T-cell (primary cell): ENCODE results near the gene KRTAP4-9. TPM values are rescaled to one million over a fixed set of nuclear protein-coding genes. Genes with fewer than 3 reads are reported as not detected.
"Not testable (repeated sequence)": the region's sequence is repeated elsewhere in the genome, so short reads cannot be mapped to it uniquely, and the experiment has no call there.

ENCODE experiments used
- ATAC-seq, 4 experiments: fragments of 200-7000 bp in 3 of 4; fragments of 150-1000 bp in 1 of 4; cut with Tn5 transposase; replicated peaks in 1 of 4; 1 replicate in 3 of 4; 2 replicates in 1 of 4; pipeline ENCODE4 v1.10.0; 2021; ENCODE audit warnings: moderate library complexity in 3 of 4, mild to moderate bottlenecking in 2 of 4, moderate number of reproducible peaks in 1 of 4
- CTCF ChIA-PET, 2 donors: fragments of 300-600 bp; sonication (Branson Sonifier 250); formaldehyde crosslinking; loops; one replicate each; lab custom pipeline; 2022; ENCODE audit warnings: antibody characterized with exemption in 2 of 2; lab: Charles Lee
- POLR2A ChIA-PET, 2 donors: fragments of 300-600 bp; sonication (Branson Sonifier 250); formaldehyde crosslinking; loops; one replicate each; lab custom pipeline; 2022; ENCODE audit warnings: antibody characterized with exemption in 2 of 2; lab: Charles Lee
- DNase-seq, 35 experiments: peaks; one replicate each; pipeline versions ENCODE4 v3.0.0 to v3.0.0-alpha.2; 2013 to 2023
- H3K27ac ChIP-seq: one replicate; pipeline ENCODE4 v1.5.1; 2013; ENCODE audit warnings: low read length
- H3K27me3 ChIP-seq, 2 experiments: replicated peaks in 1 of 2; 1 replicate in 1 of 2; 2 replicates in 1 of 2; pipeline versions ENCODE4 v1.6.1 to v1.7.0; 2013; ENCODE audit warnings: low read length in 1 of 2, mixed read lengths in 1 of 2; ENCODE audit not compliant: control insufficient read depth in 2 of 2, insufficient read depth in 2 of 2; ENCODE audit errors: extremely low read depth in 1 of 2
- H3K36me3 ChIP-seq, 2 donors: 1 replicate in 1 of 2; 2 replicates in 1 of 2; pipeline versions ENCODE4 v1.6.1 to v1.7.0; 2013; ENCODE audit warnings: low read length in 1 of 2; ENCODE audit not compliant: control insufficient read depth in 2 of 2, insufficient read depth in 1 of 2; ENCODE audit errors: extremely low read depth in 1 of 2
- H3K4me1 ChIP-seq, 2 experiments: 1 replicate in 1 of 2; 2 replicates in 1 of 2; pipeline versions ENCODE4 v1.6.1 to v1.7.0; 2013; ENCODE audit warnings: low read length in 2 of 2, mixed read lengths in 1 of 2; ENCODE audit not compliant: insufficient read depth in 2 of 2, control insufficient read depth in 1 of 2; ENCODE audit errors: extremely low read depth in 1 of 2
- H3K4me3 ChIP-seq, 2 donors: 1 replicate in 1 of 2; 2 replicates in 1 of 2; pipeline versions ENCODE4 v1.5.1 to v1.7.0; 2013; ENCODE audit warnings: mild to moderate bottlenecking in 2 of 2, low read length in 1 of 2, moderate library complexity in 1 of 2; ENCODE audit not compliant: control insufficient read depth in 1 of 2; ENCODE audit errors: extremely low read depth in 1 of 2
- H3K9me3 ChIP-seq: 2 replicates; pipeline ENCODE4 v1.7.0; 2013
- H3K27ac Mint-ChIP-seq, 2 donors: one replicate each; pipeline ENCODE4 v1.8.0; 2020 to 2021; ENCODE audit warnings: mild to moderate bottlenecking in 2 of 2, mixed read lengths in 2 of 2
- H3K27me3 Mint-ChIP-seq, 2 donors: one replicate each; pipeline ENCODE4 v1.8.0; 2021 to 2022; ENCODE audit warnings: mixed read lengths in 2 of 2
- H3K36me3 Mint-ChIP-seq: one replicate; pipeline ENCODE4 v1.8.0; 2021; ENCODE audit warnings: mixed read lengths
- H3K4me1 Mint-ChIP-seq, 3 donors: one replicate each; pipeline ENCODE4 v1.8.0; 2020 to 2022; ENCODE audit warnings: mixed read lengths in 3 of 3, mild to moderate bottlenecking in 1 of 3
- H3K4me3 Mint-ChIP-seq, 3 donors: one replicate each; pipeline ENCODE4 v1.8.0; 2020 to 2022; ENCODE audit warnings: mild to moderate bottlenecking in 3 of 3, mixed read lengths in 3 of 3, moderate library complexity in 3 of 3
- H3K9me3 Mint-ChIP-seq, 3 donors: one replicate each; pipeline ENCODE4 v1.8.0; 2020 to 2022; ENCODE audit warnings: mixed read lengths in 3 of 3
- whole genome bisulfite sequencing: methylation state at CpG from one replicate; pipeline ENCODE4 v1.1.5; 2013; ENCODE audit warnings: missing lambda C conversion rate; ENCODE audit not compliant: insufficient coverage; 5-methylcytosine and 5-hydroxymethylcytosine counted together
- total RNA-seq, 35 experiments: library from RNA in 6 of 35; stranded (reverse) in 6 of 35; fragments of 120-200 nt in 1 of 35; gene quantifications; one replicate each; pipeline versions ENCODE4 v1.2.1 to v1.2.4 and lab custom pipeline; 2013 to 2026

Gene KRTAP4-9
- total RNA-seq, 5 donors from 2014 or later (not counting 1 experiment from before 2014, with no cell fraction given) = not detected

GRCh38 chr17:41071606-41072360 lies 33.4 kb upstream of the KRTAP4-9 start:
- no peaks in the 10 kb centered on the region for H3K4me1 Mint-ChIP-seq
- H3K27me3 Mint-ChIP-seq = peaks cover 9 to 22% of the 10 kb centered on the region in 2 donors
- no peaks in the 10 kb centered on the region for H3K9me3 Mint-ChIP-seq
- Histone ChIP-seq H3K27ac (no peak overlapping the region), H3K4me3 (no peak overlapping the region), H3K9me3 (no peaks in the 10 kb centered on the region), H3K36me3 (no peaks in the 10 kb centered on the region), H3K27me3 (peaks cover 0 to 2% of the 10 kb centered on the region in 2 experiments), H3K4me1 (no peaks in the 10 kb centered on the region)
- CTCF ChIA-PET = no interaction called here
- POLR2A ChIA-PET = no interaction called here
- H3K27ac Mint-ChIP-seq = no peak overlapping the region
- ATAC-seq (no peak), DNase-seq (no peak)
- 92% methylated on average over 2 of the region's 5 CpGs for WGBS
- no peak overlapping the region for H3K4me3 Mint-ChIP-seq
- no peaks in the 10 kb centered on the region for H3K36me3 Mint-ChIP-seq

DNA sequence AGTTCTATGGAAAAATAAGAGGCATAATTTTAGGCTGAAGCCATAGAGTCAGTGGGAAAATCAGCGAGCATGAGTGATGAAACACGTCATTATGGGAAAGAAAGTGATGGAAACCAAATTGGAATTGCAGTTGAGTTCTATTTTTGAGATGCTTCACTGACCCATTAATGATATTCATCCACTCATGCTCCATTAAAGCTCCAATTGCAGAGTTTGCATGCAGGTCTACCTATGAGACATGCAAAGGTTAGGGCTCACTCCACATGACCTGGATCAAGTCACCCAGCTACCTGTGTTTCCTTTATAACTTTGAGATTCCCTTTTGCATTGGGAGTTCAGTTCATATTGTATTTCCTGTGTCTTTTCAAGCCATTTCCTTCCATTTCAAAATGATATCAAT lies 31.5 kb upstream of the KRTAP4-9 start:
- Histone ChIP-seq H3K4me3 (no peak overlapping the region), H3K36me3 (no peaks in the 10 kb centered on the region), H3K4me1 (no peaks in the 10 kb centered on the region), H3K27ac (no peak overlapping the region), H3K27me3 (peaks cover 0 to 2% of the 10 kb centered on the region in 2 experiments), H3K9me3 (no peaks in the 10 kb centered on the region)
- Mint-ChIP-seq H3K27me3 (peaks cover 12 to 22% of the 10 kb centered on the region in 2 donors), H3K9me3 (no peaks in the 10 kb centered on the region), H3K4me3 (no peak overlapping the region), H3K27ac (no peak overlapping the region), H3K36me3 (no peaks in the 10 kb centered on the region), H3K4me1 (no peaks in the 10 kb centered on the region)
- POLR2A ChIA-PET = no interaction called here
- CTCF ChIA-PET = interaction anchor here in 1 of 2 donors (0.6 kb wide), 1 partner anchor 589 kb away, joined by 3 read pairs; no protein-coding TSS in a partner anchor
- WGBS = no CpG with 5 or more reads among the region's 2 CpGs
- no peak for DNase-seq
- ATAC-seq = no peak

GRCh38 chr17:41076788-41077187 lies 28.4 kb upstream of the KRTAP4-9 start:
- CTCF ChIA-PET = no interaction called here
- no peak for ATAC-seq
- Histone ChIP-seq H3K27ac (no peak overlapping the region), H3K27me3 (peaks cover 0 to 2% of the 10 kb centered on the region in 2 experiments), H3K4me1 (no peaks in the 10 kb centered on the region), H3K9me3 (no peaks in the 10 kb centered on the region), H3K4me3 (no peak overlapping the region), H3K36me3 (no peaks in the 10 kb centered on the region)
- Mint-ChIP-seq H3K4me1 (no peaks in the 10 kb centered on the region), H3K27ac (no peak overlapping the region), H3K36me3 (no peaks in the 10 kb centered on the region), H3K27me3 (peaks cover 19 to 22% of the 10 kb centered on the region in 2 donors), H3K4me3 (no peak overlapping the region), H3K9me3 (no peaks in the 10 kb centered on the region)
- no peak for DNase-seq
- POLR2A ChIA-PET = no interaction called here

- Histone ChIP-seq H3K36me3 (no peaks in the 10 kb centered on the region), H3K27me3 (peaks cover 2 to 3% of the 10 kb centered on the region in 2 experiments), H3K27ac (no peak overlapping the region), H3K4me3 (no peak overlapping the region), H3K4me1 (no peaks in the 10 kb centered on the region), H3K9me3 (no peaks in the 10 kb centered on the region)
- Mint-ChIP-seq H3K9me3 (no peaks in the 10 kb centered on the region), H3K27me3 (peaks cover 7 to 16% of the 10 kb centered on the region in 2 donors), H3K27ac (no peak overlapping the region), H3K4me1 (no peaks in the 10 kb centered on the region), H3K4me3 (no peak overlapping the region), H3K36me3 (no peaks in the 10 kb centered on the region)
- 57% methylated on average over 1 of the region's 4 CpGs for WGBS
- ChIA-PET POLR2A (interaction anchor here (0.6 kb wide), 2 partner anchors 16 to 718 kb away, joined by 3 to 17 read pairs; no protein-coding TSS in a partner anchor), CTCF (no interaction called here)
- no peak for DNase-seq
- no peak for ATAC-seq
Measured at GRCh38 chr17:41082626-41083025, 22.6 kb upstream of the KRTAP4-9 start.

DNA sequence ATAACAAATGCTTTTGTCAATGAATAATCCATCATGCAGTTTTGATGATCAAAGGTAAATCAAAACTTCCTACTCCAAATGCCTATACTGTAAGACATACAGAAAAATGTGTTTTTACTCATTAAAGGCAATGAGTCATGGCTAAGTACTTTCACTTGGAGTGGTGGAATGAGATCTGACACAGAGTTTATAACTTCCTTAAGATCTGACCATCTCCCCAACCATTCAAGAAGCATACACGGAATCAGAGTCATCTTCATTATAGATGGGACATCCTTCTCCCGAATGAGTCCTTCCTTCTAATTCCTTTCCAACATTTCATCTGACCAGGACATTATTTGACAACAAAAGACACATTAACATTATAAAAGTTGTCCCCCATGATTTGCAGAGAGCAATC lies 21.8 kb upstream of the KRTAP4-9 start:
- H3K4me3 Mint-ChIP-seq, CTCF ChIA-PET, POLR2A ChIA-PET, H3K4me3 ChIP-seq, H3K9me3 ChIP-seq, ATAC-seq, H3K4me1 ChIP-seq, H3K9me3 Mint-ChIP-seq, H3K36me3 ChIP-seq, H3K36me3 Mint-ChIP-seq, H3K27me3 ChIP-seq, H3K27ac Mint-ChIP-seq, H3K4me1 Mint-ChIP-seq, DNase-seq, H3K27ac ChIP-seq: not testable (repeated sequence)
- peaks cover 7 to 17% of the 10 kb centered on the region in 2 donors for H3K27me3 Mint-ChIP-seq
- WGBS = no CpG with 5 or more reads among the region's 2 CpGs

DNA sequence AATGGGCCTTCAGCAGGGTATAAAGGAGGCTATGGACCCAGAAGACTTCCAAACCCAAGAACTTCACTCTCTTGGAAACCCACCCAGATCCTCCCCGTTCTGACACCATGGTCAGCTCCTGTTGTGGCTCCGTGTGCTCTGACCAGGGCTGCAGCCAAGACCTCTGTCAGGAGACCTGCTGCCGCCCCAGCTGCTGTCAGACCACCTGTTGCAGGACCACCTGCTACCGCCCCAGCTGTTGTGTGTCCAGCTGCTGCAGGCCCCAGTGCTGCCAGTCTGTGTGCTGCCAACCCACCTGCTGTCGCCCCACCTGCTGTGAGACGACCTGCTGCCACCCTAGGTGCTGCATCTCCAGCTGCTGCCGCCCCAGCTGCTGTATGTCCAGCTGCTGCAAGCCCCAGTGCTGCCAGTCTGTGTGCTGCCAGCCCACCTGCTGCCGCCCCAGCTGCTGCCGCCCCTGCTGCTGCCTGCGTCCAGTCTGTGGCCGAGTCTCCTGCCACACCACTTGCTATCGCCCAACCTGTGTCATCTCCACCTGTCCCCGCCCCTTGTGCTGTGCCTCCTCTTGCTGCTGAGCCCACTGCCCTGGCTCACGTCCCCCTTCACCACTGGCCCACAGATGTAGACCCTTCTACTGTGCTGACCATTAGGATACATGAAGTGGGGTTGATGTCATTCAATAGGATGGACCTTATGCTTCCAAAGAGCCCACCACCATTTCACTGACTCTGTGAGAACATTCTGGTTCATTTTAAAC lies 20.9 kb upstream of the KRTAP4-9 start, which contains the start of gene KRTAP4-7:
KRTAP4-7 (plus strand) TSS at position 51 of the 757 bp plus-strand sequence; CDS start at position 108, 57 bp downstream.
- H3K4me3 ChIP-seq, H3K9me3 Mint-ChIP-seq, DNase-seq, H3K36me3 ChIP-seq, H3K27ac ChIP-seq, H3K36me3 Mint-ChIP-seq, POLR2A ChIA-PET, ATAC-seq, H3K27me3 ChIP-seq, H3K4me1 Mint-ChIP-seq, H3K4me3 Mint-ChIP-seq, H3K9me3 ChIP-seq, H3K4me1 ChIP-seq: not testable (repeated sequence)
- Mint-ChIP-seq H3K27ac (peak within 1 kb of the TSS in 1 of 2 donors; percentile 66), H3K27me3 (peaks cover 7 to 17% of the 10 kb centered on the region in 2 donors)
- CTCF ChIA-PET = interaction anchor here (0.6 kb wide), 2 partner anchors 59 to 163 kb away, joined by 3 read pairs; no protein-coding TSS in a partner anchor
- WGBS = 84% methylated on average over 10 of the region's 14 CpGs
